HEK293 (cell line): Measurements from ENCODE around the gene PRKAB1.

Experiments used
- CTCF ChIA-PET: fragments of 350-600 bp; formaldehyde crosslinking; extraction: SDS; loops from one replicate; lab custom pipeline; 2021; ENCODE audit warnings: antibody characterized with exemption; lab: Yijun Ruan, JAX
- POLR2A ChIA-PET: fragments of 300-600 bp; formaldehyde crosslinking; extraction: SDS; loops from one replicate; lab custom pipeline; 2020; ENCODE audit warnings: antibody characterized with exemption, inconsistent platforms; lab: Yijun Ruan, JAX
- H3K27ac ChIP-seq: fragments of 200-500 bp; sonication (Bioruptor generic); 2 replicates; pipeline ENCODE4 v1.5.1; 2014; ENCODE audit warnings: low read depth, low read length, control low read depth, inconsistent platforms; ENCODE audit errors: extremely low read depth
- H3K36me3 ChIP-seq, 2 experiments: fragments of 200-500 bp in 1 of 2; sonication (Bioruptor generic) in 1 of 2; 1 replicate in 1 of 2; 2 replicates in 1 of 2; pipeline ENCODE4 v1.5.1; 2014 to 2017; ENCODE audit warnings: inconsistent platforms in 2 of 2, low read length in 2 of 2; ENCODE audit not compliant: control insufficient read depth in 2 of 2, insufficient read depth in 1 of 2
- H3K4me1 ChIP-seq: fragments of 200-500 bp; sonication (Bioruptor generic); 2 replicates; pipeline ENCODE4 v1.5.1; 2014; ENCODE audit warnings: mild to moderate bottlenecking, low read length, inconsistent platforms; ENCODE audit not compliant: control insufficient read depth, insufficient read depth
- H3K4me3 ChIP-seq: 2 replicates; pipeline ENCODE4 v1.5.1; 2011; ENCODE audit warnings: low read depth, mild to moderate bottlenecking, control low read depth, low read length, moderate library complexity
- H3K9me3 ChIP-seq: fragments of 200-500 bp; sonication (Bioruptor generic); 2 replicates; pipeline ENCODE4 v1.5.1; 2014; ENCODE audit warnings: low read depth, low read length, inconsistent platforms; ENCODE audit not compliant: control insufficient read depth, insufficient read depth
- FEZF1 ChIP-seq: fragments of 450-650 bp; formaldehyde crosslinking; IDR thresholded peaks from 2 replicates; pipeline ENCODE4 v1.5.1; 2016; ENCODE audit warnings: missing biosample characterization, missing genetic modification characterization
- GLIS1 ChIP-seq: fragments of 450-650 bp; formaldehyde crosslinking; IDR thresholded peaks from 2 replicates; pipeline ENCODE4 v1.5.1; 2016; ENCODE audit warnings: missing biosample characterization, missing genetic modification characterization
- KLF8 ChIP-seq: fragments of 450-650 bp; formaldehyde crosslinking; IDR thresholded peaks from 2 replicates; pipeline ENCODE4 v1.5.1; 2016; ENCODE audit warnings: missing biosample characterization, missing genetic modification characterization
- YY1 ChIP-seq: fragments of 450-650 bp; formaldehyde crosslinking; IDR thresholded peaks from 2 replicates; pipeline ENCODE4 v1.5.1; 2018; ENCODE audit warnings: missing biosample characterization, missing genetic modification characterization
- ZBTB20 ChIP-seq: fragments of 450-650 bp; formaldehyde crosslinking; IDR thresholded peaks from 2 replicates; pipeline ENCODE4 v1.5.1; 2016; ENCODE audit warnings: missing biosample characterization, missing genetic modification characterization
- ZFP41 ChIP-seq: fragments of 450-650 bp; formaldehyde crosslinking; IDR thresholded peaks from 2 replicates; pipeline ENCODE4 v1.5.1; 2016; ENCODE audit warnings: missing biosample characterization, missing genetic modification characterization, borderline replicate concordance
- ZNF174 ChIP-seq: fragments of 450-650 bp; formaldehyde crosslinking; IDR thresholded peaks from 2 replicates; pipeline ENCODE4 v1.5.0; 2017; ENCODE audit warnings: missing biosample characterization, mild to moderate bottlenecking, missing genetic modification characterization
- ZNF26 ChIP-seq: fragments of 450-650 bp; formaldehyde crosslinking; IDR thresholded peaks from 2 replicates; pipeline ENCODE4 v1.5.1; 2016; ENCODE audit warnings: missing biosample characterization, missing genetic modification characterization
- ZNF335 ChIP-seq: fragments of 450-650 bp; formaldehyde crosslinking; conservative IDR thresholded peaks from 2 replicates; pipeline ENCODE4 v1.5.1; 2016; ENCODE audit warnings: missing biosample characterization, missing genetic modification characterization
- ZNF518A ChIP-seq: fragments of 450-650 bp; formaldehyde crosslinking; conservative IDR thresholded peaks from 2 replicates; pipeline ENCODE4 v1.5.1; 2016; ENCODE audit warnings: low read depth, missing biosample characterization, missing genetic modification characterization
- ZNF610 ChIP-seq: fragments of 450-650 bp; formaldehyde crosslinking; IDR thresholded peaks from 2 replicates; pipeline ENCODE4 v1.5.1; 2016; ENCODE audit warnings: missing biosample characterization, missing genetic modification characterization, borderline replicate concordance
- ZNF701 ChIP-seq: fragments of 450-650 bp; formaldehyde crosslinking; IDR thresholded peaks from 2 replicates; pipeline ENCODE4 v1.5.1; 2016; ENCODE audit warnings: missing biosample characterization, missing genetic modification characterization
- ZNF768 ChIP-seq: fragments of 450-650 bp; formaldehyde crosslinking; IDR thresholded peaks from 2 replicates; pipeline ENCODE4 v1.5.1; 2018; ENCODE audit warnings: missing biosample characterization, mild to moderate bottlenecking, missing genetic modification characterization
- ZNF776 ChIP-seq: fragments of 450-650 bp; formaldehyde crosslinking; IDR thresholded peaks from 2 replicates; pipeline ENCODE4 v1.5.0; 2017; ENCODE audit warnings: missing biosample characterization, missing genetic modification characterization, borderline replicate concordance
- ZNF785 ChIP-seq: fragments of 450-650 bp; formaldehyde crosslinking; IDR thresholded peaks from 2 replicates; pipeline ENCODE4 v1.5.1; 2016; ENCODE audit warnings: missing biosample characterization, missing genetic modification characterization
- ZSCAN16 ChIP-seq: fragments of 450-650 bp; formaldehyde crosslinking; IDR thresholded peaks from 2 replicates; pipeline ENCODE4 v1.5.1; 2016; ENCODE audit warnings: missing biosample characterization, missing genetic modification characterization
- TF ChIP-seq, protein P1 (sequence below): fragments of 450-650 bp; IDR thresholded peaks from 2 replicates; pipeline ENCODE4 v1.5.1; 2018; ENCODE audit warnings: missing biosample characterization, mild to moderate bottlenecking, missing genetic modification characterization
- TF ChIP-seq, protein P2 (sequence below): fragments of 450-650 bp; formaldehyde crosslinking; IDR thresholded peaks from 2 replicates; pipeline ENCODE4 v1.5.1; 2016; ENCODE audit warnings: missing biosample characterization, missing genetic modification characterization
- TF ChIP-seq, protein P3 (sequence below): fragments of 450-650 bp; formaldehyde crosslinking; IDR thresholded peaks from 2 replicates; pipeline ENCODE4 v1.5.1; 2016; ENCODE audit warnings: missing biosample characterization, missing genetic modification characterization
- TF ChIP-seq, protein P4 (sequence below): fragments of 450-650 bp; formaldehyde crosslinking; IDR thresholded peaks from 2 replicates; pipeline ENCODE4 v1.5.1; 2016; ENCODE audit warnings: missing biosample characterization, missing genetic modification characterization

Gene PRKAB1

DNA sequence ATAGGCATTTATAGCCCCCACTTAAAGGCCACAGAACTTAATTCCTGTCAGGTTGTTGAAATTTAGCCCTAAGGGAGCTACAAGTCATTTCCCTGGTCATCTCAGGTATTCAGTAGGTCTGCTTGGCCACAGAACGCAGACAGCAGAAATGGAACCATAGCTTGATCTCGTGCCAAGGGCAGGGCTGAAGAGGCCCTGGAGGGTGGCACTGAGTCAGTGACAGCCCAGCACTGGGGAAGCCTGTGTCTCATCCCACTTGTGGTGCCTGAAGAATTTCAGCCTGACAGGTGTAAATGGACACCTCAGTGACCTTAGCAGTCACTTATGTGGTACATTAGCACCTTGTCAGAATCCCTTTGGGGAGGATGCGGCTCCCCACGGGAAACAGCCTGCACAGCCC lies 6.6 kb downstream of the PRKAB1 start (continued):
- TF ChIP-seq ZNF518A (tag by site-specific recombination) (no peak), ZNF768 (tag by site-specific recombination) (no peak), GLIS1 (no peak)
- TF ChIP-seq, all 188 proteins: peak for 0

DNA sequence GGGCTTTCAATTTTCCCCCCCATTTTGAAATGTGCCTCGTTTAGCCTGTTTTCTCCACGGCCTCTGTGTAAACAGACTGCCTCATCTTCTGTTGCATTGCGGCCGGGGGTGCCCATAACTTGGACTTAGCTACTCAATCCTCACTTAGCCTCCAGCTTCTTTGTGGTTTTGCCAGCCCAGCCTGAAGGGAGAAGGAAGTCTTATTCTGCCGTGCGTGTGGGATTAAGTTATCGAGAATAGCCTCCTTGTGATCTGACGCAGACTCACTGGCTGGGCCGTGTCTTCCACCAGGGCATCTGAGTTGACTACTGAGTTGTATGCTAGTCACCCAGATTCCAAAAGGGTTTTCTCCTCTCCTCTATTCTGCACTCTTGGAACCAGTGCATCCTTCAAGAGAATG lies 8.1 kb downstream of the PRKAB1 start:
- H3K4me3 ChIP-seq: no peak overlapping the region
- H3K4me1 ChIP-seq: no peaks in the 10 kb centered on the region
- H3K27ac ChIP-seq: no peak overlapping the region
- CTCF ChIA-PET: no interaction called here
- TF ChIP-seq ZNF785 (tag by site-specific recombination) (no peak), KLF8 (tag by site-specific recombination) (no peak), ZNF174 (no peak), ZNF701 (tag by site-specific recombination) (no peak), ZNF26 (no peak), ZBTB20 (tag by site-specific recombination) (no peak), ZNF335 (tag by site-specific recombination) (no peak), ZNF776 (no peak), ZNF610 (tag by site-specific recombination) (no peak), ZFP41 (tag by site-specific recombination) (no peak), FEZF1 (tag by site-specific recombination) (no peak), YY1 (no peak), ZSCAN16 (tag by site-specific recombination) (no peak)
- TF ChIP-seq, protein P1, sequence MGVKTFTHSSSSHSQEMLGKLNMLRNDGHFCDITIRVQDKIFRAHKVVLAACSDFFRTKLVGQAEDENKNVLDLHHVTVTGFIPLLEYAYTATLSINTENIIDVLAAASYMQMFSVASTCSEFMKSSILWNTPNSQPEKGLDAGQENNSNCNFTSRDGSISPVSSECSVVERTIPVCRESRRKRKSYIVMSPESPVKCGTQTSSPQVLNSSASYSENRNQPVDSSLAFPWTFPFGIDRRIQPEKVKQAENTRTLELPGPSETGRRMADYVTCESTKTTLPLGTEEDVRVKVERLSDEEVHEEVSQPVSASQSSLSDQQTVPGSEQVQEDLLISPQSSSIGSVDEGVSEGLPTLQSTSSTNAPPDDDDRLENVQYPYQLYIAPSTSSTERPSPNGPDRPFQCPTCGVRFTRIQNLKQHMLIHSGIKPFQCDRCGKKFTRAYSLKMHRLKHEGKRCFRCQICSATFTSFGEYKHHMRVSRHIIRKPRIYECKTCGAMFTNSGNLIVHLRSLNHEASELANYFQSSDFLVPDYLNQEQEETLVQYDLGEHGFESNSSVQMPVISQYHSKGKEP (tag by site-specific recombination): no peak
- TF ChIP-seq, protein P2, sequence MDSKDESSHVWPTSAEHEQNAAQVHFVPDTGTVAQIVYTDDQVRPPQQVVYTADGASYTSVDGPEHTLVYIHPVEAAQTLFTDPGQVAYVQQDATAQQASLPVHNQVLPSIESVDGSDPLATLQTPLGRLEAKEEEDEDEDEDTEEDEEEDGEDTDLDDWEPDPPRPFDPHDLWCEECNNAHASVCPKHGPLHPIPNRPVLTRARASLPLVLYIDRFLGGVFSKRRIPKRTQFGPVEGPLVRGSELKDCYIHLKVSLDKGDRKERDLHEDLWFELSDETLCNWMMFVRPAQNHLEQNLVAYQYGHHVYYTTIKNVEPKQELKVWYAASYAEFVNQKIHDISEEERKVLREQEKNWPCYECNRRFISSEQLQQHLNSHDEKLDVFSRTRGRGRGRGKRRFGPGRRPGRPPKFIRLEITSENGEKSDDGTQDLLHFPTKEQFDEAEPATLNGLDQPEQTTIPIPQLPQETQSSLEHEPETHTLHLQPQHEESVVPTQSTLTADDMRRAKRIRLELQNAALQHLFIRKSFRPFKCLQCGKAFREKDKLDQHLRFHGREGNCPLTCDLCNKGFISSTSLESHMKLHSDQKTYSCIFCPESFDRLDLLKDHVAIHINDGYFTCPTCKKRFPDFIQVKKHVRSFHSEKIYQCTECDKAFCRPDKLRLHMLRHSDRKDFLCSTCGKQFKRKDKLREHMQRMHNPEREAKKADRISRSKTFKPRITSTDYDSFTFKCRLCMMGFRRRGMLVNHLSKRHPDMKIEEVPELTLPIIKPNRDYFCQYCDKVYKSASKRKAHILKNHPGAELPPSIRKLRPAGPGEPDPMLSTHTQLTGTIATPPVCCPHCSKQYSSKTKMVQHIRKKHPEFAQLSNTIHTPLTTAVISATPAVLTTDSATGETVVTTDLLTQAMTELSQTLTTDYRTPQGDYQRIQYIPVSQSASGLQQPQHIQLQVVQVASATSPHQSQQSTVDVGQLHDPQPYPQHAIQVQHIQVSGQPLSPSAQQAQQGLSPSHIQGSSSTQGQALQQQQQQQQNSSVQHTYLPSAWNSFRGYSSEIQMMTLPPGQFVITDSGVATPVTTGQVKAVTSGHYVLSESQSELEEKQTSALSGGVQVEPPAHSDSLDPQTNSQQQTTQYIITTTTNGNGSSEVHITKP: no peak
- TF ChIP-seq, protein P3, sequence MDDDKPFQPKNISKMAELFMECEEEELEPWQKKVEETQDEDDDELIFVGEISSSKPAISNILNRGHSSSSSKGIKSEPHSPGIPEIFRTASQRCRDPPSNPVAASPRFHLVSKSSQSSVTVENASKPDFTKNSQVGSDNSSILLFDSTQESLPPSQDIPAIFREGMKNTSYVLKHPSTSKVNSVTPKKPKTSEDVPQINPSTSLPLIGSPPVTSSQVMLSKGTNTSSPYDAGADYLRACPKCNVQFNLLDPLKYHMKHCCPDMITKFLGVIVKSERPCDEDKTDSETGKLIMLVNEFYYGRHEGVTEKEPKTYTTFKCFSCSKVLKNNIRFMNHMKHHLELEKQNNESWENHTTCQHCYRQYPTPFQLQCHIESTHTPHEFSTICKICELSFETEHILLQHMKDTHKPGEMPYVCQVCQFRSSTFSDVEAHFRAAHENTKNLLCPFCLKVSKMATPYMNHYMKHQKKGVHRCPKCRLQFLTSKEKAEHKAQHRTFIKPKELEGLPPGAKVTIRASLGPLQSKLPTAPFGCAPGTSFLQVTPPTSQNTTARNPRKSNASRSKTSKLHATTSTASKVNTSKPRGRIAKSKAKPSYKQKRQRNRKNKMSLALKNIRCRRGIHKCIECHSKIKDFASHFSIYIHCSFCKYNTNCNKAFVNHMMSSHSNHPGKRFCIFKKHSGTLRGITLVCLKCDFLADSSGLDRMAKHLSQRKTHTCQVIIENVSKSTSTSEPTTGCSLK (tag by site-specific recombination): no peak
- TF ChIP-seq, protein P4, sequence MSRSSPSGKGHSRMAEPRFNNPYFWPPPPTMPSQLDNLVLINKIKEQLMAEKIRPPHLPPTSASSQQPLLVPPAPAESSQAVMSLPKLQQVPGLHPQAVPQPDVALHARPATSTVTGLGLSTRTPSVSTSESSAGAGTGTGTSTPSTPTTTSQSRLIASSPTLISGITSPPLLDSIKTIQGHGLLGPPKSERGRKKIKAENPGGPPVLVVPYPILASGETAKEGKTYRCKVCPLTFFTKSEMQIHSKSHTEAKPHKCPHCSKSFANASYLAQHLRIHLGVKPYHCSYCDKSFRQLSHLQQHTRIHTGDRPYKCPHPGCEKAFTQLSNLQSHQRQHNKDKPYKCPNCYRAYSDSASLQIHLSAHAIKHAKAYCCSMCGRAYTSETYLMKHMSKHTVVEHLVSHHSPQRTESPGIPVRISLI (tag by site-specific recombination): no peak
- POLR2A ChIA-PET: interaction anchor here (1.6 kb wide), 1 partner anchor 8 kb away, joined by 3 read pairs; the partner anchor contains the start of gene PRKAB1
- peaks cover 50 to 100% of the 10 kb centered on the region in 2 experiments for H3K36me3 ChIP-seq
- no peaks in the 10 kb centered on the region for H3K9me3 ChIP-seq
